ENCODE results near the gene DNM3.
A peak's percentile ranks its signal among the peaks of the same experiment; 100 is the strongest.

DNM3 gene

DNA sequence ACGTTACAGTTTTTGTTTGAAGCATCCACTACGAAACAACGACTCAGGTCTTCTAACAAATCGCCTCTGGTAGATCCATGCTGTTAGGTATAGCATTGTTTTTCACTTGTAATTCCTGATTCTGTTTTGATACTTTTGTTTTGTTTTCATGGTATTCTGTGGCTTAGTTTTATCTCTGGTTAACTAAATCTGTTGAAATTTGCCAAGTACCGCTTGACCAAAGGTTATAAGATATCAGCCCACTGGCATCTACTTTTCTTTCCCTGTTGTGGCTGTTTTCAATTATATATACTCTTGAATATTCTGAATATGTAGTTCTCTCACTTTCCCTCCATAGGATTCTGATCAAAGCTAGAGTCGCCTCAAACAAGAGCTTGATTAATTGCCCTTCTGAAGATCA is 304.4 kb downstream of the DNM3 start:
- DNase-seq = no peak

DNA sequence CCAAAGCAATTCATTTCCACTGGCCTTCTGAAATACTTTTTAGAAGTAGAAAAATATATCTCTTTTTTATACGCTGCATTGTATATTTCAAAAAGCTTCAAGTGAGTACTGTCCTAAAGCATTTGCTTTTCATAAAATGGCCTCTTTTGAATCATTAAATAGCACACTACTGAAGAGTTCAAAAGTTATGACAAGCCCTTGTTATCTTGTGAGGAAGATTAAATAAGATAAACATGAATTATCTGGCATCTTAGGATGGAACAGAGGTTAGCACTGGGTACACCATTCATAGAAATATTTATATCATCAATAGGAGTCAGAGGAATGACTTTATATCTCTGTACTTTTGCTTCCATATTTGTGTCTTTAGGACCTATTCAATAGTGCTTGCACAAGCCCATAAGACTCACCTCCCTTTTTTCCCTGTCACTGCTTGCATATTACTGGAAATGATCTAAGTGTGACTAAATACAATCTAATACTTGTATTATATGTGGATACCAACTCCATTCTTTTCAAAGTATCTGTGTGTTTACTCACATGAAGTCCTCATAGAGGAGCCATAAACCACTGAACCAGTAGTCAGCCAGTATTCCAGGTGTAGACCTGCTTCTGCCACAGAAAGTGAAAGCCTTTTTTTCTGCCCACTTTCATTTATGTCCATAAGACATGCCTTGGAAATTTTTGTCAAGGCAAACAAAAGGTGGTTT is 305.0 kb downstream of the DNM3 start:
- no peak for DNase-seq

DNA sequence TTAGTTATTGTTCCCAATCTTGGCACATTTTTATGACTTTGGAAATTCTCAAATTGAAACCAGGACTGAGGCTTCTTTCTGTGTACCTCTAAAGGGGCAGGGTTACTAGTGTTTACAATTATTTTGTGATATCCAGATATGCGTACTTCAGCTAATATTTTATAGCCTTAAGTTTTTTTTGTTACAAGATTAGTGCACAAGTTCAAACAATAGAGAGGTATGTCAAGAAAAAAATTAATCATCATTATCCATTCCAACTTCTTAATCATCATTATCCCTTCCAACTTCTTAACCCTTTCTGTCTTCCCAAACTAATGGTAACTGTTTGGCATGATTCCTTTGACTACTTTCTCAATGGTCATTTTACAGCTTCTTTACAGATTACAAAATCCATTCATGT is 306.2 kb downstream of the DNM3 start:
- no peak for DNase-seq

DNA sequence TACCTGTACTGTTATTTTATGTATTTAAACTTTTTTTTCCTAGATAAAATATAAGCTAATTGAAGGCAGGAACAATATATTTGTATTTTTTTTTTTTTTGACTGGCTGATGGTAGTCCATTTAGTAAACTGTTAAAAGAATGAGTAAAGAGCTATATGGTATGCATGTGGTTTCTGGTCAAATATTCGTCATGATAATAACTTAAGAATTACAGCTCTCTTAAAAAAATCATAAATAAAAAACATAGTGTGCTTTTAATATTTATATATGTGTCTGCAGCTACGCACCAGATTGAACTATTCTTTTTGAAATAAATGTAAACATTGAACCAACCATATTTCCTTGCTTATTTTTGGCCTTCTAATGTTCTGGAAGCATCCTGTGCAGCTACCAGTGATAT is 306.9 kb downstream of the DNM3 start:
- DNase-seq = no peak

DNA sequence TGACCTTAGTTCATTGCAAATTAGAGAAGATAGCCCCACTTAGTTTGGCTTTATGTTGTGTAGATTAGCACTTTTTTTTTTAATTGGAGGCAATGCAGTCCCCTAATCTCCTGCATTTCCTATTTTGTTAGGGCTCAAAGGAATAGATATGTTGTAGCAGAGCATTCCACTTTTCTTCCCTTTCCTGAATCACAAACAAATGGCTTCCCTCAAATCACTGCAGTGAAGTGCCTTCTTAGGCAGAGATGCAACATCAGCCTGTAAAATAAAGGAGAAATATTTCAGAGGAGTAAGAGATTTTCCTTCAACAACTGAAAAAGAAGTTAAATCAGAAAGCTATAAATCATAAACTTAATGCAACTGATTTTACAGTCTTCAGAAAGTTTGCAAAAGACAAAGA is 307.4 kb downstream of the DNM3 start:
- DNase-seq = no peak

DNA sequence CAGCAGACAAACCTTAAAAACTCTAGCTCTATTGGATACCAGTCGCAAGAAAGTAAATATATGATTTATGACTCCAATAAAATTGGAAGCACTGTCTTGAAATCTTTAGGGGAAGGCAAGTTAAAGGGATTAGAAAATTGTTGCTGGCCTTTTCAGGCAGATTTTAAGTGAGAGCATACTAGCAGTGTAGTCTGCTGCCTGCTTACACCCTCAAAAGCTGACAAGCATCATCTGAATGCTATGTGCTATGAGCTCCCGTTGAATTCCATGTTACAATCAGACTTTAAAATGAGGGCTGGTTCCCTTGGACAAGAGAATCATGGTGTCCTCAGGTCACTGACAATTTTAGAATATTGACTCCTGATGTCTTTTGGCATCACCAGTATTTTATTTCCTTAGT is 308.0 kb downstream of the DNM3 start:
- DNase-seq = no peak

DNA sequence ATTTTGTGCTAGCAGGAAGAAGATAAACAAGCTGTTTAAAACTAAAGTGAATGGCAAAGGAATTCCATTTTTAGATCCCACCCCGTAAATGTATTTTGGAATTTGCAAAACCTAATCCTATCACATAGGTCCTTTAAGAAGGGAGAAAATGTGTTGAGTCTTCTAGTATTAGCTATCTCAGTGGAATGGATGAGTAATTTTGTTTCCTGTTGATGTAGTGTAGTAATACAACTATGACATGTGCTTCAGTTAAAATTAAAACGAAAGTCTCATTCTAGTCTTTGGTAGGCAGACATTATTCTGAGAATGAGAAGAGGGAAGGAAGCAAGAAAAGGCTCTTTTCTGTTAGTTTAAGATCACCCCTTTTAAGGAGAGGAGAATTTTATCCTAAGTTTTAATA is 313.3 kb downstream of the DNM3 start:
- DNase-seq = peak; percentile 85

DNA sequence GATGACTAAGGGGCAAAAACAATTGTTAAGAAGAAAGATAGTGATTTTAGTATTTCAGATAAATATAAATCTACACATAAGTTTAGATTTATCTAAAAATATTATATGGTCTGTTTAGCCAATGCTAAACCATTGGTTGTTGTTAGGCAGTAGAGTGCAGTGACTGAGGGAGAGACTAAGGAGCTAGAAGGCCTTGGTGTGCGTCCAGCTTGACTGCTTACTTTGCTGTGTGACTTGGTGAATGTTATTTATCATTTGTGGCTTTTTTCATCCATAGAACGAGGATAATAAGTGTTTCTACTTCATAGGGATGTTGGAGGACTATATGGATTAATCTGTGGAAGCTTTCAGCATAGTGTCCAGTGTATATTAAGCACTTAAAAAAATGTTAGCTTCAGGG is 314.5 kb downstream of the DNM3 start:
- no peak for DNase-seq

DNA sequence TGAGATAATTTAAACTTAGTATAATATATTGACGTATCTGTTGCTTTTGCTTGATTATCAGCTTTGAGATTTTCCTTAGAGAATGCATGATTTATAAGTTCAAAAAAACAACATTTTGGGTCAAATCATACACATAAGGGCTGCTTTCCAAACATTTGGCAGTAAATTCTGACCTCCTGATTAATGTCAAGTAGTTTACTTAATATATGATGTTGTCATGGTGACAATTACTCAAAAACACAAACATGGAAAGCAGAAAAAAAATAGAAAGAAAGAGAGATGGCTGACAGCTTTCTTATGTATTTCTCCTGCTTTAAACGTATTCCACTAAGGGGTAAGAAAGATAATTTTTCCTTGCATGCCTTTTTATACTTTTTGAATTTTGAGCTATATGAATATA is 320.9 kb downstream of the DNM3 start:
- DNase-seq = no peak

DNA sequence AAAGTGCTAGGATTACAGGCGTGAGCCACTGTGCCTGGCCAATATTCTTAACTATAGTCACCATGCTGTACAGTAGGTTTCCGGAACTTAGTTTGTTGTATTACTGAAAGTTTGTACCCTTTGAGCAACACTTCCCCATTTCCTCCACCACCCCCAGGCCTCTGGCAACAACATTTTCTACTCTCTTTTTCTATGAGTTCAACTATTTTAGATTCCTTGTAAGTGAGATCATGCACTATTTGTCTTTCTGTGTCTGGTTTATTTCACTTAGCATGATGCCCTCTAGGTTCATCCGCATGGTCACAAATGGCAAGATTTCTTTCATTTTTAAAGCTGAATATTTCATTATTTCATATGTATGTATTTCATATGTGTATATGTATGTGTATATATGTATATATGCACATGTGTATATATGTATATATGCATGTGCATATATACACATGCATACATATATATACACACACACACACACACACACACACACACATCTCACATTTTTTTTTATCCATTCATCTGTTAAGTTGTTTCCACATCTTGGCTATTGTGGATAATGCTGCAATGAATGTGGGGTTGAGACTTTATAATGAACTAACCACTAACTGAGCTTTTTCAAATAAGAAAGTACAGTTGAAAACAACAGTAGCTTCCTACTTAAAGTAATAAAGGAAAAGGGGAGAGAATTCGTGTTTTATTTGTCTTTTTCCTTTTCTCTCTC is 322.4 kb downstream of the DNM3 start:
- no peak for DNase-seq

DNA sequence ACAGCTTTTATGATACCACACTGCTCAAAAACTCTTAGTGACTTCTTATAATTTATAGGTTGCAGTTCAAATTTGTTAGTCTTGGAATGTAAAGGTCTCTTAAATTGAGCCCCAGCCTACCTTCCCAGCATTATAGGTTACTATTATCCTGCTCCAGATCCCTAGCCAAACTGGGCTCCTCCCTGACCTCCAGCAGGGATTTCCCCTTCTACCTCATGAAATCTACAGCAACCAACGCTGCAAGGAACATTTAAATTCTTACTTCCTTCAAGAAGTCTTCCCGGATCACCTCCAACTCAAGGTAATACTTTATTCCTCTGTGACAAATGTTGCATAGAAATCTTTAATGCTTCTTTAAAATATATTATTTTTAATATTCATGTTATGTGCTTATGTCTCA is 324.1 kb downstream of the DNM3 start:
- DNase-seq = no peak

DNA sequence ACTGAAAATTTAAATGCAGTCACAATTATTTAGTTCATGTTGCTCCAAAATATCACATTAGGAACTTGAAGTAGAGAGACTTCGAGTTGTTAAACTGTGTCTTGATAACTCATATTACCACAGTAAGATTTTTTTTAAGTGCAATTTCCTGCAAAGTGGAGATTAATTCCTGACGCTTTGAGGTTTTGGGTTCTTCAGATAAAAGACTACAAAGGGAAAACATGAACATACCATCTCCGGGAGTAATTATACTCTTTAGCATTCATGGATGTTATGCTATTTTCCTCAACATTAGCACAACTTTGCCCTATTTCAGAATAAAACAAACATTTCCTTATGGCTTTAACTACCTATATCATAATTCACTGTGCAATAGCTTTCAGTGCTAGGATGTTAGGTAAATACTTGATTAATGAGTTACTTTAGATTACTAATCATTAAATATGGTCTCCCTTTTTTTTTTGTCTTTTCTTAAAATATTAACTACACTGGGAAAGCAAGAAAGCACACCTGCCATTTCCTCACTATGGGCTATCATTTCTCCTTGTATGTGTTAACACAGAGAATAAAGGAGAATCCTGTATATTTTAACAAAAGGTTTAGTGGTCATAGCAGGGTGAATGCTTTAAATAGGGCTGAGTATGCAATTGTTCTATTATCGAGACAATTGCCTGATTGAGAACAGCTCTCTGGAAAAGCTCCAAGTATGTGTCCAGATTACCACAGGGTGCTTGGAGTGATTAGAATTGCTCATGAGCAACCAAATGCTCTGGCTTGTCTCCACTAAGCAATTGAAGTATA is 326.7 kb downstream of the DNM3 start:
- no peak for DNase-seq

DNA sequence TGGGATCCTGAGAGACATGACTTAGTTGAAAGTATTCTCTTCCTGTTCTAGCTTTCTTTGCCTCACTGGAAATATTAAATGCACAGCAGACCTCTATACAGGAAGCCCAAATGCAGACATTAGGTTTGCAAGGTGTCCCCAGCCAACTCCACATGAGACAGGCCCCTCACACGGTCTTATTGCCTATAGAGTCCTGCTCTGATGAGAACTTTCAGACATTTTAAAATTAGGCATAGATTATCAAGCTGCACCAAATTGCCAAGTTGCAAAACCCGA is 327.2 kb downstream of the DNM3 start:
- DNase-seq = no peak

DNA sequence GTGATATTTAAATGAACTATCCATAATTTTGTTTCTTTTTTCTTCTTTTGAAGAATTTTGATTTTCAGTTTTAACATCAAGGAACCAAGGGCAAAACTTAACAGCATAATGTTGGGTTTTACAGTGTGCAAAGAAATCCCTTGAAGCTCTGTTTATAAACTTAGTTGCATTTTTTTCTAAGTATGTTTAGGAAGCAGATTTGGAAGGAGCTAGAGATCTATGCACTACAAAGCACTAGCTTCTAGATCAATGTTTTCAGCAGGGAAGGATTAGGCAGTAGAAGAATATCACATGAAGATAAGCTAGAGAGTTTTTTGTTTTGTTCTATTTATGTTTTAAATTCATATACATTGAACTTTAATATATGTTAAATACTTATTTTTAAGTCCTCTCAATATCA is 328.5 kb downstream of the DNM3 start:
- DNase-seq = no peak

DNA sequence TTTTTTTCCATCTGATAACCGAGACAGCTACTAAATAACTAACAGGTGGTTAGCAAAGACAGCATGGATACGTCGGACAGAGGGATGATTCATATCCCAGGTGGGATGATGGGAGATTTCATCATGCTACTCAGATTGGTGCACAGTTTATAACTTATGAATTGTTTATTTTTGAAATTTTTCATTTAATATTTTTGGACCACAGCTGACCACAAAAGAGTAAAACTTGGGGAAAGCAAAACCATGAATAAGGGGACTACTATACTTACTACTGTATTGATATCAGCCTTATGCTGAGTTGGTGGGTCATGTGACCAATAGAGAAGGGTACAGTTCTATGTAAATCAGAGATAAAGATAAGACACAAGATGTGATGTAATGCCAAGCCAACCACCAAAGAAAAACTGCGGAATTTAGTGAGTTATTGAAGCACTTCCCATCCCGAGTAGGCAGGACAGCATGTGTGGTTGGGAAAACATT is 331.1 kb downstream of the DNM3 start:
- DNase-seq = no peak

DNA sequence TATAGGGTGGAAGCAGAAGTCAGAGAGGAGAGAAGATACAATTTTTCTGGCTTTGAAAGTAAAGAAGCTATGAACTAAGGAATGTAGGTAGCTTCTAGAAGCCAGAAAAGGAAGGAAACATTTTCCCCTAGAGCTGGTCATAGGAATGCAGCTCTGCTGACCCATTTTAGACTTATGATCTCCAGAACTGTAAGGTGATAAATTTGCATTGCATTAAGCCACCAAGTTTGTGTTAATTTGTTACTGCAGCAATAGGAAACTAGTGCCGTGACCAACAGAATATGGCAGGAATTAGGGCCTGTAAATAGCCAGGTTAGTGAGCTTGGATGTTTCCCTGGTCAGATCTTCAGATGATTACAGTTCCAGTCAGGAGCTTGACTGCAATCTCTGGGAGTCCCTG is 334.9 kb downstream of the DNM3 start:
- no peak for DNase-seq

DNA sequence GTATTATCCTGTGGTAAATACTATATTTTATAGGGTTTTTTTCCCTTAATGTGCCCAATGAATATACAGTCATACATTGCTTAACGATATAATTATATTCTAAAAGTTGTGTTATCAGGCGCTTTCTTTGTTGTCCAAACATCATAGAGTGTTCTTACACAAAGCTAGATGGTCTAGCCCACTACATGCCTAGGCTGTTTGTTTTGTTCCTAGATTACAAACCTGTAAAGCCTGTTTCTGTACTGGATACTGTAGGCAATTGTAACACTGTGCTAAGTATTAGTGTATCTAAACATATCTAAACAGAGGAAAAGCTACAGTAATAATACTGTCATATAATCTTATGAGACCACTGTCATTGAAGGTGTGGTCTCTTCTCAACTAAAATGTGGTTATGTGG is 336.6 kb downstream of the DNM3 start:
- DNase-seq = no peak

DNA sequence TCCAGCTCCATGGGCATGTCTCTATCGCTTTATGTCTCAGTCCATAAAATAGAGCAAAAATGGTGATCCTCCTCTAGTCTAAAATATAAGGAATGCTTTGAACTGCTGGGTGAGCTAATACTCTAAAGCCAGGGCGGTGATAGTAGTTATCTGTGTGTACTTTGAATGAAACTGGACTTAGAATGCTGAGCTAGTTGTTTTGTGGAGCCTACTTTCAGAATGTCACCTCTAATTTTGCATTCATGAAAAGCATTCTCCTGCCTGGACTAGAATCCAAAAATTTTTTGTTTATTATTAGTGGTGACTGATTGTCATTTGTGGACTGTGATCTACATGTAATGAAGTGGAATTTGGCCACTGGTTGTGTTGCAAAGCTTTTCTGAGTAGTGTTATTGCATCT is 337.6 kb downstream of the DNM3 start:
- DNase-seq = no peak

DNA sequence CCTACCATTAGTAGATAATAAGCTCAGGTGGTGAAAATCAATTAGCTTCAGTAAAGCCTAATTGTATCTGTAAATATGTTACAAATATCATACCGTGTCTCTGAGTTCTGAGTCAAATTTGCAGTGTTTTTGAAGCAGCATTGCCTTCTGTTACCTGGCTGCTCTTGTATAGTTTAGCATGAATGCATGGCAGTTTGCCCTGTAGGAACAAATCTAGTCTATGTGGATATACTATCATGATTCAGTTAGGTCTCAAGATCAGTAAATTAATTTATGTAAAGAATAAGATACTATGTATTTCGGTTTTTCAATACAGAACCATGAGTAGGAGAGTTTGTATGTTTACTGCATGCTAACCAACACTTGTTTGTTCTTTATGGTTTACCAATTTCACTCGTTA is 338.6 kb downstream of the DNM3 start:
- DNase-seq = no peak

DNA sequence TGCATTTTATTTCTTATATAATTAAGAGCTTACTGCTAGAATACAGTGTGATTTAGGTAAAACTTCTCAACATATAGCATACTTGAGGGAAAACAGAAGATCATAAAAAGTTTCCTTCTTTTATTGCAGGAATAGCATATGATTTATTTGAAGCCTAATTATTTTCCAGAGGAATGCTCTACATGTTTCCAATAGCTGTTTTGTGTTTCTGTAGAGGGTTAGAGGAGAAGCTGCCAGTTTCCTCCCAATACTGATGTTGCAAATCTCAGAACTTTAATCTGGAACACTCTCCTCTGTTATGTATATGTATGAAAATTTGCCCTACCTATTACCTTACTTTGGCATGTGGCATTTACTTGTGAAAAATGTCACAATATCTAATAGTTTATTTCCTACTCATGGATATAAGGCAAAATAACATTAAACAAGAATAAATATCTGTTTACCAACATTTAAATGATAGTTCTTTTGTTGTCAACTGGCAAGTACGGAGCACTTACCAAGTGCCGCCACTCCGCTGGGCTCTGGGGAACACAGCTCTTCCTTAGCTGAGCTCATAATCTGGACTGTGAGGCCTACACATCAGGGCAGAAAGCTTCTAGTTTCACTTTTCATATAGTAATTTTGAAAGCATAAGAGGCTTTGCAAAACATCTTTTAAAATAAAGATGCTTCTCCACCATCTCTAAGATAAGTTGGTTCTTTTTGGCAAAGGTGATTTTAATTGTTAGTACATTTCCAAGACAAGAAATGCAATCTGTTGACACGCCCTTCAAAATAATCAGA is 339.4 kb downstream of the DNM3 start:
- peak; percentile 82 for DNase-seq

DNA sequence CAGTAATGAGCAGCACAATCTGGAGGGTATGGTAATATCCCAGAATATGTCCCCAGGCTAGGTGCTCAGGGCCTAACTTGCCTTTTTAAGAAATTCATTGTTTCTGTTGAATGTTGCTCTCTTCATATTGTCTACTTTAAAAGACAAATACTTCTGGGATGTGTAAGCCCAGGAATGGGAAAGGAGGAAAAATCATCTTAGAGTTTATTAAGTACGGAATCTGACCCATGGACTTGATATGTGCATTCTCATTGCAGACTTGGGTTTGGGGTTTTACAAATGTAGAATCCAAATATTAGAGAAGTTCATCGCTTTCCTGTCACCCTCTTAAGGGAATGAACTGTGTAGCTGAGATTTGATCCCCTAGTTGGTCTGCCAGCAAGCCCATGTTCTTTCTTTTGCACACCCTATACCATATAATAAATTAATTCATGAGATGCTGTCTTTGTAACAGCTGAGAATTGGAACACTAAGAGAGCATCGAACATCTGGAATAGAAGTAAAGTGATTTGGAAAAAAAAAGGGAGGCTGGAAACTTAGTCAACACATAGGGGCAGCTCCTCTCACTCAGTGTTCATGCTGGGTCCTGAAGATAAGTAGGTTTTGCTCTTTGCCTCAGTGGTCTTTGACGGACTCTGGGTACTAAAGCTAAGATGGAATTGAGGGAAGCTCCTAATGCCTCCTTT is 343.4 kb downstream of the DNM3 start:
- no peak for DNase-seq

DNA sequence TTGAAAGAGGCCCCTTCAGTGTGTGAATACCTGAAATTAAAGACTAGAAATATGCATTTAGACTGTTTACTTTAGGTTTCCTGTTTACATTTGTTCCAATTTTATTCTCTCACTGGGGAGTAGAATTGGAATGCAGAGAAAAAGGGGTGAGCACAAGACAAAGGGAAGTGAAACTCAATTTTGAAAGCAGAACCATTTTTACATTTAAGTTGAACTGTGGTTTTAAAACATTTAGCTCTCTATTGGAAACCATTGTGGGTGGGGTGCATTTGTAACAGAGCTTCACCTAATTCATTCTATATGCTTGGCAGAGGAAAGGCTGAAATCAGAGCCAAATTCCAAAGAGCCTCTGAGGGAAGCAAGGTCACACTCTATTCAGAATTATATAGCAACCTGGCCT is 343.9 kb downstream of the DNM3 start:
- DNase-seq = no peak

DNA sequence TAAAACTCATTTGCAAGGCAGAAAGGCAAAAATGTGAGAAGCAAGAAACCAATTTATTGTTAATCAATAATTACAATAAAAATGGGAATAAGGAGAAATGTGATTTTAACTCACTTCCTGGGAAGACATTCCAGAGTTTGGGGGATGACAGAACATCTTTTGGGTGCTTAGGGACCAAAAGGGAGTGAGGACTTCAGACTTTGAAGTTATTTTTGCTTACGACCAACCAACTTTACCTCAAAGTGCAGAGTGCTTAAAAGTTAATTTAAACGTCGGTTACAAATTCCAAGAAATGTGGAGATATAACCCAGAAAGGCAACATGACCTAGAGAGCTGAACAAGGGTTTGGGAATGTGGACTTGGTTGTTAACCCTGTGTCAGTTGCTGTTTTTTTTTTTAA is 344.7 kb downstream of the DNM3 start:
- no peak for DNase-seq
